Uterus (tissue), 4 donors: ENCODE measurements around the gene DCX. TPM values are rescaled to one million over a fixed set of nuclear protein-coding genes. Genes with fewer than 3 reads are reported as not detected.

Source experiments
- DNase-seq, 2 donors: peaks; one replicate each; pipeline ENCODE4 v3.0.0-alpha.2; 2019 to 2020
- H3K27ac ChIP-seq, 2 donors: fragments of 200-600 bp; sonication (generic); 1 replicate in 1 of 2; 2 replicates in 1 of 2; pipeline ENCODE4 v1.5.1; 2016 to 2018
- H3K27me3 ChIP-seq, 2 donors: fragments of 200-600 bp; sonication (generic); one replicate each; pipeline ENCODE4 v1.5.1; 2018 to 2019; ENCODE audit warnings: control low read depth in 1 of 2
- H3K36me3 ChIP-seq, 2 donors: fragments of 200-600 bp; sonication (generic); one replicate each; pipeline ENCODE4 v1.5.1; 2019; ENCODE audit warnings: control low read depth in 1 of 2
- H3K4me1 ChIP-seq, 2 donors: fragments of 200-600 bp; sonication (generic); one replicate each; pipeline ENCODE4 v1.5.1; 2018 to 2019; ENCODE audit warnings: control low read depth in 1 of 2
- H3K4me3 ChIP-seq, 2 donors: fragments of 200-600 bp; sonication (generic); 1 replicate in 1 of 2; 2 replicates in 1 of 2; pipeline ENCODE4 v1.5.1; 2018 to 2019; ENCODE audit warnings: mild to moderate bottlenecking in 1 of 2
- H3K9me3 ChIP-seq, 2 donors: fragments of 200-600 bp; sonication (generic); one replicate each; pipeline ENCODE4 v1.5.1; 2019; ENCODE audit warnings: control low read depth in 1 of 2
- POLR2A ChIP-seq, 2 donors: fragments of 450-650 bp; IDR thresholded peaks; one replicate each; pipeline ENCODE4 v1.6.1; 2016; ENCODE audit warnings: antibody characterized with exemption in 2 of 2, mild to moderate bottlenecking in 1 of 2, moderate library complexity in 1 of 2
- intact Hi-C: fragments of 100-400 bp; cut with DNase I; formaldehyde crosslinking; loops from one replicate; pipeline ENCODE4 v1.15.1; 2023; ENCODE audit warnings: low total_unique reads
- total RNA-seq, 4 donors: library from RNA; depleted of rRNA in 3 of 4; stranded (reverse); fragments of >200 nt in 3 of 4; gene quantifications; one replicate each; pipeline versions ENCODE4 v1.1.0 to v1.2.4, GENCODE V29; 2014 to 2023
- TF ChIP-seq, protein P1 (sequence below), 4 experiments: fragments of 200-600 bp in 2 of 4; fragments of 450-650 bp in 2 of 4; sonication (generic) in 2 of 4; IDR thresholded peaks; one replicate each; pipeline ENCODE4 v1.5.1; 2016 to 2019; ENCODE audit warnings: antibody characterized with exemption in 4 of 4, mild to moderate bottlenecking in 2 of 4, moderate library complexity in 1 of 4
- donor health status: DM: yes; HTN: yes; CAD: no.

The DCX gene
- total RNA-seq, 4 donors from 2014 or later, result 2.0 to 5.5 TPM; not detected in 2

GRCh38 chrX:111282139-111282538 is 129.9 kb downstream of the DCX start:
- DNase-seq, result no peak
- intact Hi-C loops, result no loop called here
- Histone ChIP-seq H3K36me3 (no peaks in the 10 kb centered on the region), H3K9me3 (no peaks in the 10 kb centered on the region), H3K4me1 (no peaks in the 10 kb centered on the region), H3K4me3 (no peak overlapping the region), H3K27ac (no peak overlapping the region), H3K27me3 (no peaks in the 10 kb centered on the region)
- no peak for TF ChIP-seq POLR2A (IDR thresholded peaks at IDR 0.05)
- TF ChIP-seq, protein P1, sequence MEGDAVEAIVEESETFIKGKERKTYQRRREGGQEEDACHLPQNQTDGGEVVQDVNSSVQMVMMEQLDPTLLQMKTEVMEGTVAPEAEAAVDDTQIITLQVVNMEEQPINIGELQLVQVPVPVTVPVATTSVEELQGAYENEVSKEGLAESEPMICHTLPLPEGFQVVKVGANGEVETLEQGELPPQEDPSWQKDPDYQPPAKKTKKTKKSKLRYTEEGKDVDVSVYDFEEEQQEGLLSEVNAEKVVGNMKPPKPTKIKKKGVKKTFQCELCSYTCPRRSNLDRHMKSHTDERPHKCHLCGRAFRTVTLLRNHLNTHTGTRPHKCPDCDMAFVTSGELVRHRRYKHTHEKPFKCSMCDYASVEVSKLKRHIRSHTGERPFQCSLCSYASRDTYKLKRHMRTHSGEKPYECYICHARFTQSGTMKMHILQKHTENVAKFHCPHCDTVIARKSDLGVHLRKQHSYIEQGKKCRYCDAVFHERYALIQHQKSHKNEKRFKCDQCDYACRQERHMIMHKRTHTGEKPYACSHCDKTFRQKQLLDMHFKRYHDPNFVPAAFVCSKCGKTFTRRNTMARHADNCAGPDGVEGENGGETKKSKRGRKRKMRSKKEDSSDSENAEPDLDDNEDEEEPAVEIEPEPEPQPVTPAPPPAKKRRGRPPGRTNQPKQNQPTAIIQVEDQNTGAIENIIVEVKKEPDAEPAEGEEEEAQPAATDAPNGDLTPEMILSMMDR (IDR thresholded peaks at IDR 0.05), result no peak

DNA sequence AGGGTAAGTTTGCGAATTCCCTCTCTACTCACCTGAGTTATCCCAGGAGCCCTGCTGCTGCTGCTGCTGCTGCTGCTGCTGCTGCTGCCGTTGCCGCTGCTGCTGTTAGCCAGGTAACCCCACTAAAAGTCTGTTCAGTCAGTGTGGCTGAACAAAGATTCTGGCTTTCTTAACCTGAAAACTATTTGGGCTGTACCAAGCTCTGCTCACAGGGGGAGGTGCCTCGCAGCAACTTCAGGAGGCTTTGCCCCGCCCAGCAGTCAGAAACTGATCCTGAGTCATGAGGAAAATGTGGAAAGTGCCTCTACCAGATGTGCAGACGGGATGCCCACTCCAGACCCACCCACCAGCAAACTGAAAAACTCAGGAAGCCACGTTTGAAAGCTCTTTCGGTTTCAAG is 141.7 kb downstream of the DCX start, which contains the start of gene CAPN6:
Gene CAPN6, minus strand, starts transcription at position 145 of the 400 bp plus-strand sequence. CDS start 6,547 bp downstream, outside the sequence.
- Histone ChIP-seq H3K27ac (no peak within 1 kb of the TSS), H3K4me1 (no peaks in the 10 kb centered on the region), H3K4me3 (peak within 1 kb of the TSS in 1 of 2 donors; percentile 9), H3K9me3 (no peaks in the 10 kb centered on the region), H3K36me3 (no peaks in the 10 kb centered on the region), H3K27me3 (peaks cover 0 to 3% of the 10 kb centered on the region in 2 donors)
- DNase-seq, result peak; percentile 46 to 57
- intact Hi-C loops, result no loop called here
- TF ChIP-seq, protein P1 (IDR thresholded peaks at IDR 0.05), result no peak
- no peak for TF ChIP-seq POLR2A (IDR thresholded peaks at IDR 0.05)

DNA sequence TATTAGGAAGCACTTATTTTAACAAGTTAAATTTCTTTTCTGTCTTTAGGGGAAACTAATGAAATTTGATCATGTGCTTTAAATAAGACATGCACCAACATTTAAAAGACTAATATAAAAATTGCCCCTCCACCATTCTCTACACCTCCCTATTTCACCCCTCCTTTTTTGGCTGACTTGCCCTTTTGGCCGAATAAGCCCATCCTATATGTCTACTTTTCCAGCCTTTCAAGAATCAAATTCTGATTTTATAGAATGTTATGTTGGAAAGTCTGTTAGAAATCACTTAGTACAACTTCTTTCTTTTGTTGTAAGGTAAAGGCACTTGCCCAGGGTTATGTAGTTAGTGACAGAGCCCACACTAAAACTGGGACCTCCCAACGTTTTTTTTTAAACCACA is 143.5 kb downstream of the DCX start:
- H3K9me3 ChIP-seq, result no peaks in the 10 kb centered on the region
- H3K4me3 ChIP-seq, result no peak overlapping the region
- H3K4me1 ChIP-seq, result no peaks in the 10 kb centered on the region
- intact Hi-C loops, result no loop called here
- H3K27ac ChIP-seq, result no peak overlapping the region
- peaks cover 0 to 10% of the 10 kb centered on the region in 2 donors for H3K27me3 ChIP-seq
- DNase-seq, result no peak
- no peak for TF ChIP-seq POLR2A (IDR thresholded peaks at IDR 0.05)
- TF ChIP-seq, protein P1 (IDR thresholded peaks at IDR 0.05), result no peak
- H3K36me3 ChIP-seq, result no peaks in the 10 kb centered on the region

GRCh38 chrX:111265486-111265885 is 146.5 kb downstream of the DCX start:
- no peak overlapping the region for H3K4me3 ChIP-seq
- H3K27me3 ChIP-seq, result peaks cover 0 to 10% of the 10 kb centered on the region in 2 donors
- H3K27ac ChIP-seq, result no peak overlapping the region
- no peak for DNase-seq
- TF ChIP-seq POLR2A (IDR thresholded peaks at IDR 0.05), result no peak
- TF ChIP-seq, protein P1 (IDR thresholded peaks at IDR 0.05), result no peak
- no peaks in the 10 kb centered on the region for H3K4me1 ChIP-seq
- H3K9me3 ChIP-seq, result no peaks in the 10 kb centered on the region
- intact Hi-C loops, result no loop called here
- H3K36me3 ChIP-seq, result no peaks in the 10 kb centered on the region

GRCh38 chrX:111264385-111264784 is 147.6 kb downstream of the DCX start:
- TF ChIP-seq, protein P1 (IDR thresholded peaks at IDR 0.05), result no peak
- no peak for TF ChIP-seq POLR2A (IDR thresholded peaks at IDR 0.05)
- Histone ChIP-seq H3K27ac (no peak overlapping the region), H3K4me3 (no peak overlapping the region), H3K9me3 (no peaks in the 10 kb centered on the region), H3K36me3 (no peaks in the 10 kb centered on the region), H3K4me1 (no peaks in the 10 kb centered on the region), H3K27me3 (peaks cover 0 to 10% of the 10 kb centered on the region in 2 donors)
- intact Hi-C loops, result no loop called here
- no peak for DNase-seq
